Liver (tissue), 9 donors: ENCODE results near the gene NXPH1. TPM values are rescaled to one million over a fixed set of nuclear protein-coding genes. Genes with fewer than 3 reads are reported as not detected.

ENCODE experiments used
- DNase-seq: peaks from one replicate; pipeline ENCODE4 v3.0.0-alpha.2; 2017; ENCODE audit warnings: low spot score
- H3K27ac ChIP-seq, 2 donors: one replicate each; pipeline ENCODE4 v1.7.0; 2013; ENCODE audit warnings: inconsistent platforms in 2 of 2, low read length in 2 of 2, control low read depth in 1 of 2, low read depth in 1 of 2, mild to moderate bottlenecking in 1 of 2
- H3K27me3 ChIP-seq, 4 donors: one replicate each; pipeline versions ENCODE4 v1.6.1 to v1.7.0; 2013; ENCODE audit warnings: low read length in 3 of 4, inconsistent platforms in 1 of 4, mild to moderate bottlenecking in 1 of 4, moderate library complexity in 1 of 4; ENCODE audit not compliant: control insufficient read depth in 4 of 4, insufficient read depth in 4 of 4
- H3K36me3 ChIP-seq, 4 donors: one replicate each; pipeline versions ENCODE4 v1.6.1 to v1.7.0; 2013; ENCODE audit warnings: low read length in 3 of 4, mild to moderate bottlenecking in 3 of 4, low read depth in 1 of 4, moderate library complexity in 1 of 4; ENCODE audit not compliant: control insufficient read depth in 4 of 4, insufficient read depth in 3 of 4
- H3K4me1 ChIP-seq, 4 donors: one replicate each; pipeline versions ENCODE4 v1.6.1 to v1.7.0; 2013; ENCODE audit warnings: low read length in 3 of 4, mild to moderate bottlenecking in 3 of 4, moderate library complexity in 1 of 4; ENCODE audit not compliant: control insufficient read depth in 4 of 4, insufficient read depth in 4 of 4
- H3K4me3 ChIP-seq, 3 donors: one replicate each; pipeline versions ENCODE4 v1.6.1 to v1.7.0; 2013; ENCODE audit warnings: low read length in 3 of 3, control low read depth in 1 of 3, low read depth in 1 of 3, mild to moderate bottlenecking in 1 of 3
- H3K9ac ChIP-seq, 2 donors: one replicate each; pipeline ENCODE4 v1.7.0; 2013; ENCODE audit warnings: low read length in 2 of 2, mild to moderate bottlenecking in 2 of 2, moderate library complexity in 2 of 2, control low read depth in 1 of 2, low read depth in 1 of 2
- H3K9me3 ChIP-seq, 4 donors: one replicate each; pipeline versions ENCODE4 v1.6.1 to v1.7.0; 2013; ENCODE audit warnings: low read length in 3 of 4; ENCODE audit not compliant: control insufficient read depth in 4 of 4
- ATF3 ChIP-seq: IDR thresholded peaks from 2 replicates; pipeline ENCODE4 v1.6.1; 2016; ENCODE audit warnings: antibody characterized with exemption
- CTCF ChIP-seq: fragments of 150-350 bp; IDR thresholded peaks from 2 replicates; pipeline ENCODE4 v1.5.1; 2017; ENCODE audit warnings: improper control_type of control experiment, low read depth, low read length; ENCODE audit not compliant: missing input control
- EGR1 ChIP-seq, 2 donors: IDR thresholded peaks; 2 replicates each; pipeline ENCODE4 v1.6.1; 2016 to 2018; ENCODE audit warnings: antibody characterized with exemption in 2 of 2, low read depth in 2 of 2
- FOXA1 ChIP-seq: IDR thresholded peaks from 2 replicates; pipeline ENCODE4 v1.6.1; 2016; ENCODE audit warnings: antibody characterized with exemption
- FOXA2 ChIP-seq: IDR thresholded peaks from 2 replicates; pipeline ENCODE4 v1.6.1; 2016; ENCODE audit warnings: antibody characterized with exemption
- GABPA ChIP-seq, 2 donors: IDR thresholded peaks in 1 of 2; conservative IDR thresholded peaks in 1 of 2; 2 replicates each; pipeline ENCODE4 v1.6.1; 2016; ENCODE audit warnings: antibody characterized with exemption in 2 of 2, mild to moderate bottlenecking in 1 of 2, moderate library complexity in 1 of 2
- HNF4A ChIP-seq, 2 donors: conservative IDR thresholded peaks; 2 replicates each; pipeline ENCODE4 v1.6.1; 2016; ENCODE audit warnings: antibody characterized with exemption in 2 of 2, mild to moderate bottlenecking in 2 of 2
- HNF4G ChIP-seq: IDR thresholded peaks from 2 replicates; pipeline ENCODE4 v1.6.1; 2016; ENCODE audit warnings: antibody characterized with exemption
- JUND ChIP-seq, 2 donors: IDR thresholded peaks; 2 replicates each; pipeline ENCODE4 v1.6.1; 2016; ENCODE audit warnings: antibody characterized with exemption in 2 of 2
- MAX ChIP-seq: IDR thresholded peaks from 2 replicates; pipeline ENCODE4 v1.6.1; 2016; ENCODE audit warnings: antibody characterized with exemption
- NR2F2 ChIP-seq: IDR thresholded peaks from 2 replicates; pipeline ENCODE4 v1.6.1; 2016; ENCODE audit warnings: antibody characterized with exemption
- RAD21 ChIP-seq, 2 donors: IDR thresholded peaks; 2 replicates each; pipeline ENCODE4 v1.6.1; 2016; ENCODE audit warnings: antibody characterized with exemption in 2 of 2, mild to moderate bottlenecking in 2 of 2
- REST ChIP-seq: IDR thresholded peaks from 2 replicates; pipeline ENCODE4 v1.6.1; 2016; ENCODE audit warnings: antibody characterized with exemption, mild to moderate bottlenecking
- RXRA ChIP-seq, 2 donors: IDR thresholded peaks; 2 replicates each; pipeline ENCODE4 v1.6.1; 2017 to 2018; ENCODE audit warnings: antibody characterized with exemption in 2 of 2, mild to moderate bottlenecking in 1 of 2
- SP1 ChIP-seq: IDR thresholded peaks from 2 replicates; pipeline ENCODE4 v1.6.1; 2018; ENCODE audit warnings: antibody characterized with exemption, mild to moderate bottlenecking
- TAF1 ChIP-seq: conservative IDR thresholded peaks from 2 replicates; pipeline ENCODE4 v1.6.1; 2016; ENCODE audit warnings: antibody characterized with exemption, mild to moderate bottlenecking
- YY1 ChIP-seq: IDR thresholded peaks from 2 replicates; pipeline ENCODE4 v1.6.1; 2016; ENCODE audit warnings: antibody characterized with exemption, mild to moderate bottlenecking
- ZBTB33 ChIP-seq: IDR thresholded peaks from 2 replicates; pipeline ENCODE4 v1.6.1; 2016; ENCODE audit warnings: antibody characterized with exemption
- WGBS: extraction: QIAGEN DNeasy Blood & Tissue Kit; methylation state at CpG from one replicate; pipeline ENCODE4 v1.1.7; 2013; 5-methylcytosine and 5-hydroxymethylcytosine counted together
- polyA plus RNA-seq, 2 donors: library from polyadenylated mRNA; stranded (reverse) in 1 of 2; unstranded in 1 of 2; fragments of 200-250 nt in 1 of 2; fragments of >200 nt in 1 of 2; fragmentation: Nextera tagmentation in 1 of 2; extraction: Ambion mirVana in 1 of 2; gene quantifications; one replicate each; pipeline versions ENCODE4 v1.2.1 to v1.2.3, GENCODE V29; 2013 to 2015
- total RNA-seq, 2 donors: library from RNA; depleted of rRNA; stranded (reverse); fragments of >200 nt; gene quantifications; one replicate each; pipeline ENCODE4 v1.2.3, GENCODE V29; 2014
- donor health status: healthy.
- donor health status: healthy.
- donor health status: healthy.
- donor health status: healthy.
- donor health status: healthy.

Gene NXPH1
- total and polyA plus RNA-seq, 4 donors = not detected

GRCh38 chr7:8594115-8594514 is 160.7 kb downstream of the NXPH1 start:
- H3K36me3 ChIP-seq = no peaks in the 10 kb centered on the region
- H3K27ac ChIP-seq = no peak overlapping the region
- TF ChIP-seq CTCF (no peak), SP1 (no peak), NR2F2 (no peak), TAF1 (no peak), REST (no peak), JUND (IDR thresholded peaks at IDR 0.05) (no peak)
- no peaks in the 10 kb centered on the region for H3K9me3 ChIP-seq
- no peak overlapping the region for H3K4me3 ChIP-seq
- H3K4me1 ChIP-seq = no peaks in the 10 kb centered on the region
- 19% methylated on average over 5 of the region's 5 CpGs for WGBS
- no peak overlapping the region for H3K9ac ChIP-seq
- no peak for DNase-seq
- no peaks in the 10 kb centered on the region for H3K27me3 ChIP-seq

- no peaks in the 10 kb centered on the region for H3K36me3 ChIP-seq
- no peak overlapping the region for H3K27ac ChIP-seq
- no peak overlapping the region for H3K4me3 ChIP-seq
- no peaks in the 10 kb centered on the region for H3K27me3 ChIP-seq
- no peak for DNase-seq
- no peaks in the 10 kb centered on the region for H3K9me3 ChIP-seq
- TF ChIP-seq TAF1 = no peak
- TF ChIP-seq MAX = no peak
- no peak for TF ChIP-seq NR2F2
- no peak for TF ChIP-seq SP1
- TF ChIP-seq RAD21 (IDR thresholded peaks at IDR 0.05) = no peak
- TF ChIP-seq GABPA (IDR thresholded peaks at IDR 0.05 in 1 of 2, conservative IDR thresholded peaks at IDR 0.05 in 1 of 2) = no peak
- TF ChIP-seq FOXA2 = no peak
- TF ChIP-seq JUND (IDR thresholded peaks at IDR 0.05) = no peak
- TF ChIP-seq ZBTB33 = no peak
- no peak for TF ChIP-seq ATF3
- TF ChIP-seq RXRA (IDR thresholded peaks at IDR 0.05) = no peak
- TF ChIP-seq FOXA1 = no peak
- TF ChIP-seq REST = no peak
- no peak for TF ChIP-seq EGR1 (IDR thresholded peaks at IDR 0.05; ENCODE audit: low read depth in 2 of 2)
- no peak for TF ChIP-seq HNF4A (conservative IDR thresholded peaks at IDR 0.05)
- TF ChIP-seq CTCF = no peak
- no peak for TF ChIP-seq YY1
- no peak for TF ChIP-seq HNF4G
- H3K4me1 ChIP-seq = no peaks in the 10 kb centered on the region
- WGBS = 43% methylated on average over 3 of the region's 3 CpGs
- no peak overlapping the region for H3K9ac ChIP-seq
Measured at GRCh38 chr7:8597565-8597964, 164.2 kb downstream of the NXPH1 start.
